ENCODE results near the gene BSND. TPM values are rescaled to one million over a fixed set of nuclear protein-coding genes. Genes with fewer than 3 reads are reported as not detected.

BSND gene
- total RNA-seq, 2 donors from 2014 or later: not detected

GRCh38 chr1:54991939-54992338 lies 6.8 kb upstream of the BSND start:
- Mint-ChIP-seq H3K27me3 (peaks cover 10 to 14% of the 10 kb centered on the region in 2 donors), H3K27ac (no peak overlapping the region), H3K4me3 (no peak overlapping the region), H3K36me3 (no peaks in the 10 kb centered on the region), H3K9me3 (no peaks in the 10 kb centered on the region), H3K4me1 (ENCODE audit: low read depth in 2 of 2) (peaks cover 17 to 19% of the 10 kb centered on the region in 2 donors)
- DNase-seq (ENCODE audit: low spot score): no peak
- no peak for ATAC-seq

- Mint-ChIP-seq H3K36me3 (no peaks in the 10 kb centered on the region), H3K4me1 (ENCODE audit: low read depth in 2 of 2) (peaks cover 17 to 23% of the 10 kb centered on the region in 2 donors), H3K27me3 (peaks cover 10 to 18% of the 10 kb centered on the region in 2 donors), H3K27ac (no peak overlapping the region), H3K4me3 (no peak overlapping the region), H3K9me3 (no peaks in the 10 kb centered on the region)
- ATAC-seq (no peak), DNase-seq (ENCODE audit: low spot score) (no peak)
Observed at GRCh38 chr1:54993140-54993539, 5.6 kb upstream of the BSND start.

GRCh38 chr1:54994355-54994990 lies 4.3 kb upstream of the BSND start:
- ATAC-seq (no peak), DNase-seq (ENCODE audit: low spot score) (no peak)
- Mint-ChIP-seq H3K27me3 (peaks cover 10 to 20% of the 10 kb centered on the region in 2 donors), H3K36me3 (no peaks in the 10 kb centered on the region), H3K27ac (peak overlapping the region; percentile 50 to 70), H3K9me3 (no peaks in the 10 kb centered on the region), H3K4me3 (no peak overlapping the region), H3K4me1 (ENCODE audit: low read depth in 2 of 2) (peaks cover 17 to 23% of the 10 kb centered on the region in 2 donors)

GRCh38 chr1:54995013-54995760 lies 3.5 kb upstream of the BSND start:
- Mint-ChIP-seq H3K36me3 (no peaks in the 10 kb centered on the region), H3K27ac (peak overlapping the region; percentile 50 to 70), H3K4me1 (ENCODE audit: low read depth in 2 of 2) (peaks cover 17 to 23% of the 10 kb centered on the region in 2 donors), H3K27me3 (peaks cover 10 to 20% of the 10 kb centered on the region in 2 donors), H3K9me3 (no peaks in the 10 kb centered on the region), H3K4me3 (peak overlapping the region; percentile 72)
- no peak for ATAC-seq
- peak; percentile 26 for DNase-seq (ENCODE audit: low spot score)

GRCh38 chr1:54995835-54996234 lies 2.9 kb upstream of the BSND start:
- H3K27ac Mint-ChIP-seq: peak overlapping the region; percentile 50 to 70

GRCh38 chr1:54996359-54996868 lies 2.3 kb upstream of the BSND start:
- Mint-ChIP-seq H3K9me3 (no peaks in the 10 kb centered on the region), H3K4me1 (ENCODE audit: low read depth in 2 of 2) (peaks cover 17 to 23% of the 10 kb centered on the region in 2 donors), H3K36me3 (no peaks in the 10 kb centered on the region), H3K4me3 (peak overlapping the region; percentile 72), H3K27ac (peak overlapping the region; percentile 50 to 70), H3K27me3 (peaks cover 10 to 20% of the 10 kb centered on the region in 2 donors)
- ATAC-seq (peak; percentile 80 to 84), DNase-seq (ENCODE audit: low spot score) (peak; percentile 82)

More at GRCh38 chr1:54995835-54996234, 2.9 kb upstream of the BSND start:
- peak; percentile 70 for DNase-seq (ENCODE audit: low spot score)
- Mint-ChIP-seq H3K4me1 (ENCODE audit: low read depth in 2 of 2) (peaks cover 17 to 23% of the 10 kb centered on the region in 2 donors), H3K9me3 (no peaks in the 10 kb centered on the region), H3K4me3 (peak overlapping the region; percentile 72), H3K27me3 (peaks cover 10 to 20% of the 10 kb centered on the region in 2 donors), H3K36me3 (no peaks in the 10 kb centered on the region)
- peak; percentile 78 to 87 for ATAC-seq

- H3K4me1 Mint-ChIP-seq (ENCODE audit: low read depth in 2 of 2): peaks cover 17 to 23% of the 10 kb centered on the region in 2 donors
- DNase-seq (ENCODE audit: low spot score): no peak
- peaks cover 10 to 20% of the 10 kb centered on the region in 2 donors for H3K27me3 Mint-ChIP-seq
- H3K27ac Mint-ChIP-seq: peak overlapping the region in 1 of 2 donors; percentile 70
- no peak for ATAC-seq
- H3K36me3 Mint-ChIP-seq: no peaks in the 10 kb centered on the region
- peak overlapping the region; percentile 72 for H3K4me3 Mint-ChIP-seq
- H3K9me3 Mint-ChIP-seq: no peaks in the 10 kb centered on the region
Observed at GRCh38 chr1:54996869-54997710, 1.6 kb upstream of the BSND start.

GRCh38 chr1:54997711-54997986 lies 1.1 kb upstream of the BSND start:
- H3K27ac Mint-ChIP-seq: no peak overlapping the region
- H3K4me3 Mint-ChIP-seq: no peak overlapping the region
- peaks cover 10 to 20% of the 10 kb centered on the region in 2 donors for H3K27me3 Mint-ChIP-seq
- no peaks in the 10 kb centered on the region for H3K36me3 Mint-ChIP-seq
- DNase-seq (ENCODE audit: low spot score) (no peak), ATAC-seq (no peak)
- H3K9me3 Mint-ChIP-seq: no peaks in the 10 kb centered on the region
- peaks cover 17 to 23% of the 10 kb centered on the region in 2 donors for H3K4me1 Mint-ChIP-seq (ENCODE audit: low read depth in 2 of 2)

- Mint-ChIP-seq H3K4me3 (no peak overlapping the region), H3K27ac (no peak overlapping the region)
Observed at GRCh38 chr1:54998100-54998499, 633 bp upstream of the BSND start.

GRCh38 chr1:55000110-55001085 lies 1.7 kb downstream of the BSND start:
- Mint-ChIP-seq H3K36me3 (no peaks in the 10 kb centered on the region), H3K9me3 (no peaks in the 10 kb centered on the region), H3K4me3 (no peak overlapping the region), H3K27me3 (peaks cover 4 to 14% of the 10 kb centered on the region in 2 donors), H3K27ac (no peak overlapping the region), H3K4me1 (ENCODE audit: low read depth in 2 of 2) (peaks cover 12 to 17% of the 10 kb centered on the region in 2 donors)
- ATAC-seq (no peak), DNase-seq (ENCODE audit: low spot score) (no peak)

More at GRCh38 chr1:54998100-54998499, 633 bp upstream of the BSND start:
- H3K27me3 Mint-ChIP-seq: peaks cover 10 to 20% of the 10 kb centered on the region in 2 donors
- H3K4me1 Mint-ChIP-seq (ENCODE audit: low read depth in 2 of 2): peaks cover 17 to 23% of the 10 kb centered on the region in 2 donors
- H3K9me3 Mint-ChIP-seq: no peaks in the 10 kb centered on the region
- DNase-seq (ENCODE audit: low spot score) (no peak), ATAC-seq (no peak)
- H3K36me3 Mint-ChIP-seq: no peaks in the 10 kb centered on the region

- Mint-ChIP-seq H3K4me1 (ENCODE audit: low read depth in 2 of 2) (peaks cover 3 to 8% of the 10 kb centered on the region in 2 donors), H3K4me3 (no peak overlapping the region), H3K9me3 (no peaks in the 10 kb centered on the region), H3K36me3 (no peaks in the 10 kb centered on the region), H3K27ac (no peak overlapping the region), H3K27me3 (peaks cover 0 to 8% of the 10 kb centered on the region in 2 donors)
- DNase-seq (ENCODE audit: low spot score) (no peak), ATAC-seq (no peak)
Observed at GRCh38 chr1:55001311-55001710, 2.6 kb downstream of the BSND start.

GRCh38 chr1:55002686-55003085 lies 4.0 kb downstream of the BSND start:
- Mint-ChIP-seq H3K36me3 (no peaks in the 10 kb centered on the region), H3K27ac (no peak overlapping the region), H3K27me3 (peaks cover 0 to 2% of the 10 kb centered on the region in 2 donors), H3K4me3 (no peak overlapping the region), H3K4me1 (ENCODE audit: low read depth in 2 of 2) (no peaks in the 10 kb centered on the region), H3K9me3 (no peaks in the 10 kb centered on the region)
- DNase-seq (ENCODE audit: low spot score): no peak
- no peak for ATAC-seq
